ENCODE measurements around the gene LRFN4. TPM values are rescaled to one million over a fixed set of nuclear protein-coding genes. Genes with fewer than 3 reads are reported as not detected.
A peak's percentile ranks its signal among the peaks of the same experiment; 100 is the strongest.

Gene LRFN4
- total RNA-seq, 1 experiment from 2014 or later, result 66.7 TPM

DNA sequence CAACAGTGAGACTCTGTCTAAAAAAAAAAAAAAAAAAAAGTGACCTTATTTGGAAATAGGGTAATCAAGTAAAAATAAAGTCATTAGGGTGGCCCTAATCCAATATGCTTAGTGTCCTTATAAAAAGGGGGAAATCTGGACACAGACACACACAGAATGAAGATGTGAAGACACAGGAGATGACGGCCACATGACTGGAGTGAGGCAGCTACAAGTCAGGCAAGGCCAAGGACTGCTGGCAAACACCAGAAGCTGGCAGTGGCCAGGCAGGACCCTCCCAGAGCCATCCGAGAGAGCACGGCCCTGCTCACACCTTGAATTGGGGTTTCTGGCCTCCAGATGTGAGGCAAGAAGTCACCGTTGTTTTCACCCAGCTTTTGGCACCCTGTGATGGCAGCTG lies 28.6 kb downstream of the LRFN4 start:
- Mint-ChIP-seq H3K9me3 (no peaks in the 10 kb centered on the region), H3K4me1 (peaks cover 51 to 67% of the 10 kb centered on the region in 2 experiments), H3K4me3 (no peak overlapping the region), H3K27me3 (ENCODE audit: low read depth) (no peaks in the 10 kb centered on the region), H3K36me3 (ENCODE audit: insufficient read depth in 1 of 3, low read depth in 3 of 3) (peaks cover 0 to 5% (median 0%) of the 10 kb centered on the region in 3 experiments; a peak in 1 of 7 replicates), H3K27ac (peak overlapping the region in 2 of 3 experiments; percentile 1 to 39; a peak in 2 of 7 replicates)
- H4K91ac ChIP-seq (ENCODE audit: insufficient read length, low read depth, low read length), result no peak overlapping the region
- no peaks in the 10 kb centered on the region for H3K27me3 ChIP-seq (ENCODE audit: insufficient read depth, low read length)
- no peak overlapping the region for H4K5ac ChIP-seq (ENCODE audit: insufficient read length, low read depth, low read length)
- no peaks in the 10 kb centered on the region for H3K9me3 ChIP-seq (ENCODE audit: control insufficient read depth, low read depth, low read length)
- no peaks in the 10 kb centered on the region for H4K20me1 ChIP-seq (ENCODE audit: control insufficient read depth, insufficient read depth, insufficient read length)
- H3K23ac ChIP-seq (ENCODE audit: insufficient read length, low read depth, low read length), result no peak overlapping the region
- H3K79me2 ChIP-seq (ENCODE audit: insufficient read depth, low read length), result no peaks in the 10 kb centered on the region
- H3K27ac ChIP-seq (ENCODE audit: insufficient read length, low read depth, low read length), result no peak overlapping the region
- no peak overlapping the region for H2AK5ac ChIP-seq (ENCODE audit: insufficient read length, low read length)
- H3K4me1 ChIP-seq (ENCODE audit: insufficient read depth, low read length), result peaks cover 2% of the 10 kb centered on the region; the same call in 1 of the 2 replicates
- H3K79me1 ChIP-seq (ENCODE audit: insufficient read depth, low read depth, low read length, poor library complexity, severe bottlenecking), result no peaks in the 10 kb centered on the region
- H3K9ac ChIP-seq (ENCODE audit: extremely low read depth, insufficient read length, low read length), result no peak overlapping the region
- no peak overlapping the region for H4K8ac ChIP-seq (replicated peaks; ENCODE audit: insufficient read length, low read depth, low read length)
- no peaks in the 10 kb centered on the region for H3K23me2 ChIP-seq (ENCODE audit: insufficient read length, low read depth, low read length, poor library complexity, severe bottlenecking)
- H2BK15ac ChIP-seq (ENCODE audit: low read depth, low read length), result no peak overlapping the region
- no peak overlapping the region for H3K14ac ChIP-seq (ENCODE audit: insufficient read depth, low read length)
- DNase-seq, result no peak
- no peak overlapping the region for H3K4ac ChIP-seq (ENCODE audit: low read depth, low read length)
- H3K18ac ChIP-seq (ENCODE audit: insufficient read length, low read depth, low read length), result no peak overlapping the region
- H2AFZ ChIP-seq (ENCODE audit: low read length), result no peak overlapping the region
- no peak overlapping the region for H2BK12ac ChIP-seq (ENCODE audit: insufficient read length, low read depth, low read length)
- no peak overlapping the region for H3K4me2 ChIP-seq (ENCODE audit: insufficient read depth, insufficient read length, low read length)
- no peak overlapping the region for H2BK5ac ChIP-seq (ENCODE audit: insufficient read length, low read length)
- no peak overlapping the region for H2BK120ac ChIP-seq (ENCODE audit: low read depth, low read length, poor library complexity, severe bottlenecking)
- TF ChIP-seq, protein P1, sequence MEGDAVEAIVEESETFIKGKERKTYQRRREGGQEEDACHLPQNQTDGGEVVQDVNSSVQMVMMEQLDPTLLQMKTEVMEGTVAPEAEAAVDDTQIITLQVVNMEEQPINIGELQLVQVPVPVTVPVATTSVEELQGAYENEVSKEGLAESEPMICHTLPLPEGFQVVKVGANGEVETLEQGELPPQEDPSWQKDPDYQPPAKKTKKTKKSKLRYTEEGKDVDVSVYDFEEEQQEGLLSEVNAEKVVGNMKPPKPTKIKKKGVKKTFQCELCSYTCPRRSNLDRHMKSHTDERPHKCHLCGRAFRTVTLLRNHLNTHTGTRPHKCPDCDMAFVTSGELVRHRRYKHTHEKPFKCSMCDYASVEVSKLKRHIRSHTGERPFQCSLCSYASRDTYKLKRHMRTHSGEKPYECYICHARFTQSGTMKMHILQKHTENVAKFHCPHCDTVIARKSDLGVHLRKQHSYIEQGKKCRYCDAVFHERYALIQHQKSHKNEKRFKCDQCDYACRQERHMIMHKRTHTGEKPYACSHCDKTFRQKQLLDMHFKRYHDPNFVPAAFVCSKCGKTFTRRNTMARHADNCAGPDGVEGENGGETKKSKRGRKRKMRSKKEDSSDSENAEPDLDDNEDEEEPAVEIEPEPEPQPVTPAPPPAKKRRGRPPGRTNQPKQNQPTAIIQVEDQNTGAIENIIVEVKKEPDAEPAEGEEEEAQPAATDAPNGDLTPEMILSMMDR (conservative IDR thresholded peaks at IDR 0.05), result no peak
- no CpG with 5 or more reads among the region's 4 CpGs for WGBS (ENCODE audit: extremely low coverage, insufficient read length, low lambda C conversion rate)
- H3K56ac ChIP-seq (ENCODE audit: insufficient read length, low read depth, low read length), result no peak overlapping the region
- H3T11ph ChIP-seq (ENCODE audit: low read length), result no peak overlapping the region
- H2BK20ac ChIP-seq (ENCODE audit: low read depth, low read length, poor library complexity, severe bottlenecking), result no peak overlapping the region

All from H9 (cell line).